Measurements from ENCODE around the gene RAPGEF1. TPM values are rescaled to one million over a fixed set of nuclear protein-coding genes. Genes with fewer than 3 reads are reported as not detected.
"Not testable (repeated sequence)": the region's sequence is repeated elsewhere in the genome, so short reads cannot be mapped to it uniquely, and the experiment has no call there.

The RAPGEF1 gene
- total and polyA plus RNA-seq, 12 donors: 39.6 to 135 (median 111) TPM

DNA sequence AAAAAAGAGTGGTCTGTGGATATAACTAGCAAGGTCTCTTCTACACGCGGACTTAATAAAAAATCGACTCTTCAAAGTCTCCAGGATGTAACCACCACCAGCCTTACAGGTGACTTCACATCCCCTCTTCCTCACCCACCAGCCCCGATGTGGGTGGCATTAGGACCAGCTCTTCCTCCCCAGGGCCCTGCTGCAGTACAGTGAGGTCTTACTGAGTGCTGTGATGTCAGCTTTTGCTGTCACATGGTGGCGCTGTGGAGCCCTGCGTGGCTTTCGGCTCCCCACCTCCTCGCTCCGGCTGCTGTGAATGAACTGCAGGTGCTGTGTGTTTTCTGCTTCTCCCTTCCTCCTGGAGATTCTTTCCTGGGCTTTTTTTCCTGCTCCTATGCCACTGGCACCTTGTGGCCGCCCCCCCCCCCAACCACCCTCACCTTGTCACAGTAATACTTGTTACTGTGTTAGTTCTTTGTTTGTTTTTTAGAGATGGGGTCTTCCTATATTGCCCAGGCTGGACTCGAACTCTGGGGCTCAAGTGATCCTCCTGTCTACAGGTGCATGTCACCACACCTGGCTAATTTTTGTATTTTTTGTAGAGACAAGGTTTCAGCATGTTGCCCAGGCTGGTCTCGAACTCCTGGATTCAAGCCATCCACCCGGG is 15.8 kb upstream of the RAPGEF1 start:
- H3K9me3 ChIP-seq: no peaks in the 10 kb centered on the region
- no peaks in the 10 kb centered on the region for H3K36me3 ChIP-seq
- peak; percentile 83 to 91 (median 87) for ATAC-seq
- peaks cover 0 to 35% (median 27%) of the 10 kb centered on the region in 7 donors for H3K27me3 ChIP-seq
- intact Hi-C loops (cut with DNase I): loop anchor here in 1 of 10 donors (5.0 kb wide), 1 partner anchor 507 kb away; no protein-coding TSS in a partner anchor
- 20 to 21% methylated on average over 13 of the region's 13 CpGs for WGBS, 2 donors
- no peak overlapping the region for H3K27ac ChIP-seq
- peaks cover 0 to 5% (median 0%) of the 10 kb centered on the region in 9 donors for H3K4me1 ChIP-seq
- TF ChIP-seq, protein P1, sequence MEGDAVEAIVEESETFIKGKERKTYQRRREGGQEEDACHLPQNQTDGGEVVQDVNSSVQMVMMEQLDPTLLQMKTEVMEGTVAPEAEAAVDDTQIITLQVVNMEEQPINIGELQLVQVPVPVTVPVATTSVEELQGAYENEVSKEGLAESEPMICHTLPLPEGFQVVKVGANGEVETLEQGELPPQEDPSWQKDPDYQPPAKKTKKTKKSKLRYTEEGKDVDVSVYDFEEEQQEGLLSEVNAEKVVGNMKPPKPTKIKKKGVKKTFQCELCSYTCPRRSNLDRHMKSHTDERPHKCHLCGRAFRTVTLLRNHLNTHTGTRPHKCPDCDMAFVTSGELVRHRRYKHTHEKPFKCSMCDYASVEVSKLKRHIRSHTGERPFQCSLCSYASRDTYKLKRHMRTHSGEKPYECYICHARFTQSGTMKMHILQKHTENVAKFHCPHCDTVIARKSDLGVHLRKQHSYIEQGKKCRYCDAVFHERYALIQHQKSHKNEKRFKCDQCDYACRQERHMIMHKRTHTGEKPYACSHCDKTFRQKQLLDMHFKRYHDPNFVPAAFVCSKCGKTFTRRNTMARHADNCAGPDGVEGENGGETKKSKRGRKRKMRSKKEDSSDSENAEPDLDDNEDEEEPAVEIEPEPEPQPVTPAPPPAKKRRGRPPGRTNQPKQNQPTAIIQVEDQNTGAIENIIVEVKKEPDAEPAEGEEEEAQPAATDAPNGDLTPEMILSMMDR (IDR thresholded peaks at IDR 0.05): peak; percentile 39 to 85 (median 76)
- H3K4me3 ChIP-seq: no peak overlapping the region
- peak; percentile 71 to 79 for DNase-seq

DNA sequence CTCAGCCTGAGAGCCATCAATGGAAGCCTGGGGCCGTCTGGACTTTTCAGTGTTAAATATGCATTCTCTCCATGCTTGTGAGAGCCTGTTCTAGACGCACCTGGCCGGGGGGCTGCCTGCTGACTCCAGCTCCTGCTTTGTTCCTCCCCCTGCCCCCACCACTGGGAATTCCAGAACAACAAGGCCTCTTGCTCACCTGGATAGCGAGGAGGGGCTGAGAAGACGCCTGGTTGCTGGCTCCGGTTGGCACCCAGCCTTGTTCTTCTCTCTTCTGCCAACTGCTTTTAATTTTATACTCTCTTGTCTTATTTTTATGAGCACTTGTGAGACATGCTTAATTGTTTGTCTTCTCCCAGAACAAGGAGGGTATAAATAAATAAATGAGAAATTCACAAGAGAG is 15.0 kb upstream of the RAPGEF1 start:
- DNase-seq: no peak
- no peak overlapping the region for H3K4me3 ChIP-seq
- intact Hi-C loops (cut with DNase I): loop anchor here in 2 of 10 donors (5.0 kb wide), 2 partner anchors 408 to 507 kb away; no protein-coding TSS in a partner anchor
- peaks cover 0 to 35% (median 27%) of the 10 kb centered on the region in 7 donors for H3K27me3 ChIP-seq
- H3K27ac ChIP-seq: no peak overlapping the region
- TF ChIP-seq, protein P1 (IDR thresholded peaks at IDR 0.05): no peak
- H3K36me3 ChIP-seq: no peaks in the 10 kb centered on the region
- H3K4me1 ChIP-seq: peaks cover 0 to 5% (median 0%) of the 10 kb centered on the region in 9 donors
- WGBS, 2 donors: 67 to 75% methylated on average over 6 of the region's 6 CpGs
- no peaks in the 10 kb centered on the region for H3K9me3 ChIP-seq
- ATAC-seq: no peak

DNA sequence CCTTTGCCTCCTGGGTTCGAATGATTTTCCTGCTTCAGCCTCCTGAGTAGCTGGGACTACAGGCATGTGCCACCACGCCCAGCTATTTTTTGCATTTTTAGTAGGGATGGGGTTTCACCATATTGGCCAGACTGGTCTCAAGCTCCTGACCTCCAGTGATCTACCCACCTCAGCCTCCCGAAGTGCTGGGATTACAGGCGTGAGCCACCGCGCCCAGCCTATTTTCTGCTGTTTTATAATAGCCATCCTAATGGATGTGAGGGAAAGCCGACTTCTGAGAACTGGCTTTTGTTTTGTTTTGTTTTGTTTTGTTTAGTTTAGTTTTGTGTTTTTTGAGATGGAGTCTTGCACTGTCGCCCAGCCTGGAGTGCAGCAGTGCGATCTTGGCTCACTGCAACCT is 13.9 kb upstream of the RAPGEF1 start:
- H3K27me3 ChIP-seq: peaks cover 0 to 35% (median 27%) of the 10 kb centered on the region in 7 donors
- not testable (repeated sequence) for H3K9me3 ChIP-seq, DNase-seq, H3K36me3 ChIP-seq, H3K4me3 ChIP-seq, H3K4me1 ChIP-seq, ATAC-seq, H3K27ac ChIP-seq
- intact Hi-C loops (cut with DNase I): loop anchor here in 1 of 10 donors (5.0 kb wide), 1 partner anchor 406 kb away; no protein-coding TSS in a partner anchor
- WGBS, 2 donors: 91 to 93% methylated on average over 9 of the region's 9 CpGs

DNA sequence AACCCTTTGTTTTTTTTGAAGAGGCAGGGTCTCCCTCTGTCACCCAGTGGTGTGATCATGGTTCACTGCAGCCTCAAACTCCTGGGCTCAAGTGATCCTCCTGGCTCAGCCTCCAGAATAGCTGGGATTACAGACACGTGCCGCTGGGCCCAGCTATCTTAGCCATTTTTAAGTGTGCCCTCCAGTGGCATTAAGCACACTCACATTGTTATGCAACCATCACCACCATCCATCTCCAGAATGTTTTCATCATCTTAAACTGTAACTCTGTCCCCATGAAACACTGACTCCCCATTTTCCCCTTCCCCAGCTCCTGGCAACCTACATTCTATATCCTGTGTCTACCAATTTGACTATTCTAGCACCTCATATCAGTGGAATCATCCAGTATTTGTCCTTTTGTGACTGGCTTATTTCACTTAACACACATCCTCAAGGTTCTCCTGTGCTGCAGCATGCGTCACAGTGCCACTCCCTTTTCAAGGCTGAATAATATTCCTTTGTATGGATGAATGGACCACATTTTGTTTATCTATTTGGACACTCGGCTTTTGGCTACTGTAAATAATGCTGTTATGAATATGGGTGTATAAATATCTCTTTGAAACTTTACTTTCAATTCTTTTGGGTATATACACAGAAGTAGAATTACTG is 12.5 kb upstream of the RAPGEF1 start:
- DNase-seq (no peak), ATAC-seq (no peak)
- peaks cover 0 to 27% (median 26%) of the 10 kb centered on the region in 7 donors for H3K27me3 ChIP-seq
- no peak overlapping the region for H3K4me3 ChIP-seq
- TF ChIP-seq, protein P1 (IDR thresholded peaks at IDR 0.05): no peak
- H3K4me1 ChIP-seq: peaks cover 0 to 5% (median 0%) of the 10 kb centered on the region in 9 donors
- no peaks in the 10 kb centered on the region for H3K9me3 ChIP-seq
- H3K27ac ChIP-seq: no peak overlapping the region
- intact Hi-C loops (cut with DNase I): loop anchor here in 1 of 10 donors (5.0 kb wide), 1 partner anchor 405 kb away; no protein-coding TSS in a partner anchor
- H3K36me3 ChIP-seq: no peaks in the 10 kb centered on the region
- 84 to 90% methylated on average over 4 of the region's 4 CpGs for WGBS, 2 donors
